Measurements from ENCODE around the gene A4GNT.
"Not testable (repeated sequence)": the region's sequence is repeated elsewhere in the genome, so short reads cannot be mapped to it uniquely, and the experiment has no call there.

The A4GNT gene

DNA sequence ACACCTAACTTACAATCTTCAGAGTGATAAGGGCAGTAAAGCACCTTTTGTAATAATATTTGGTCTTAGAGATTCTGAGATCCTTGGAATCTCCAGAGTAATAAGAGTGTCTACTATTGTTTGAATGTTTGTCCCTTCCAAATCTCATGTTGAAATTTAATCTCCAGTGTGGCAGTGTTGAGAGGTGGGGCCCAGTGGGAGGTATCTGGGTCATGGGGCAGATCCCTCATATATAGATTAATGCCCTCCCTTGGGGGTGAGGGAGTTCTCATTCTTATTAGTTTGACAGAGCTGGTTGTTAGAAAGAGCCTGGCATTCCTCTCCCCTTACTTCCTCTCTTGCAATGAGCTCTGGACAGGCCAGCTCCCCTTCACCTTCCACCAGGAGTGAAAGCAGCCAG is 32.8 kb downstream of the A4GNT start:
- ChIA-PET CTCF (interaction anchor here (1.4 kb wide), 1 partner anchor 12 kb away, joined by 3 read pairs; no protein-coding TSS in a partner anchor), POLR2A (no interaction called here)
- TF ChIP-seq ELF4 (IDR thresholded peaks at IDR 0.05) (no peak), FOXM1 (IDR thresholded peaks at IDR 0.05; ENCODE audit: borderline replicate concordance) (no peak), L3MBTL2 (conservative IDR thresholded peaks at IDR 0.05) (no peak), NFRKB (IDR thresholded peaks at IDR 0.05) (no peak), FOXK2 (IDR thresholded peaks at IDR 0.05) (no peak), LEF1 (IDR thresholded peaks at IDR 0.05; ENCODE audit: borderline replicate concordance) (no peak), SP1 (IDR thresholded peaks at IDR 0.05) (no peak), SUZ12 (IDR thresholded peaks at IDR 0.05) (no peak)
- TF ChIP-seq, protein P1, sequence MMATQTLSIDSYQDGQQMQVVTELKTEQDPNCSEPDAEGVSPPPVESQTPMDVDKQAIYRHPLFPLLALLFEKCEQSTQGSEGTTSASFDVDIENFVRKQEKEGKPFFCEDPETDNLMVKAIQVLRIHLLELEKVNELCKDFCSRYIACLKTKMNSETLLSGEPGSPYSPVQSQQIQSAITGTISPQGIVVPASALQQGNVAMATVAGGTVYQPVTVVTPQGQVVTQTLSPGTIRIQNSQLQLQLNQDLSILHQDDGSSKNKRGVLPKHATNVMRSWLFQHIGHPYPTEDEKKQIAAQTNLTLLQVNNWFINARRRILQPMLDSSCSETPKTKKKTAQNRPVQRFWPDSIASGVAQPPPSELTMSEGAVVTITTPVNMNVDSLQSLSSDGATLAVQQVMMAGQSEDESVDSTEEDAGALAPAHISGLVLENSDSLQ (IDR thresholded peaks at IDR 0.05) = no peak
- DNase-seq (ENCODE audit: extremely low spot score) = no peak

DNA sequence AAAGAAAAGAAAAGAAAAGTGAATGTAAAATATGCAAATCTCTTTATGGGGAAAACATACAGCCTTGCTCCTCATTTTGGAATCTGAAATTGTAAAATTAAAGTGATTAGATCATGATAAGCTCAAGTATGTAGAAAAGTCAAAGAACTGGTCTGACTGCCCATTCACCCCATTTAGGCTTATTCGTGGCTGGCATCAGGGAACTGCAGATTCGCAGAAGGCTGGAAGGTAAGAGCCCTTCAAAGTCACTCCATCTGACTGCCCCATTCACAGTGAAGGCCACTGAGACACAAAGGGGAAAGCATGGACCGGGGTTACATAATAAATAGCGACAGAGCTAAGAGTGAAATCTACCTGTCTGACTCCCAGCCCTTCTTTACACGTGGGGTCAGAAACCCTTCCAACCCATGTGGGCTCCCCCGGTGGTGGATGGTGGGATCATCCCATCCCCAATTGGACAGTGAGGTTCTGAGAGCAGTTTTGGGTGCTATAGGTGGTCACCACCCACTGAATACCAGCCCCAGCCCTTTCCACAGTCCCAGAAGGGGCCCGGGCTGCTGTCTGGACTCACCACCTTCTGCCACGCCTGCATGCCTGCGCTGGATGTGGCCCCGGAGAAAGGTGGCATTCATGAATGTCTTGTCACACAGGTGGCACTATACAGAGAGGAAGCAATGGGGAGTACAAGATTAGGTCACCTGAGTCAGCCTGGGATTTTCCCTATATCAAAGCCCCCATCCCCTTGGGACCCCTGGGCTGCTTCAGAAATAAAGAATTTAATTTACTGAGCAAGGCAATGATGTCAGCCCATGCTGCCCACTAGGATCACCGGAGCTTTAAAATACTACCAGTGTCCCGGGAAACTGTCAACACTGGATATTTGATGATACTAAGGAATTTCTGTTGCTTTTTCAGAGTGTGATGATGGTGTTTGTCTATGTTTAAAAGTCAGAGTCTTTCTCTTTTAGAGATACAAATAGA is 34.7 kb downstream of the A4GNT start:
- TF ChIP-seq HDGF (IDR thresholded peaks at IDR 0.05; ENCODE audit: borderline replicate concordance) = no peak
- TF ChIP-seq FOXM1 (IDR thresholded peaks at IDR 0.05; ENCODE audit: borderline replicate concordance) = no peak
- no peak for TF ChIP-seq FOXK2 (IDR thresholded peaks at IDR 0.05)
- TF ChIP-seq TARDBP (IDR thresholded peaks at IDR 0.05) = no peak
- no peak for TF ChIP-seq L3MBTL2 (conservative IDR thresholded peaks at IDR 0.05)
- TF ChIP-seq BHLHE40 (IDR thresholded peaks at IDR 0.05; ENCODE audit: borderline replicate concordance) = no peak
- no peak for TF ChIP-seq ZNF384 (IDR thresholded peaks at IDR 0.05)
- no peak for TF ChIP-seq LEF1 (IDR thresholded peaks at IDR 0.05; ENCODE audit: borderline replicate concordance)
- no peak for TF ChIP-seq ELF4 (IDR thresholded peaks at IDR 0.05)
- TF ChIP-seq ARNT (IDR thresholded peaks at IDR 0.05) = no peak
- TF ChIP-seq CTBP1 (IDR thresholded peaks at IDR 0.05; ENCODE audit: borderline replicate concordance) = no peak
- no peak for TF ChIP-seq FOXA1 (IDR thresholded peaks at IDR 0.05)
- TF ChIP-seq, protein P1 (IDR thresholded peaks at IDR 0.05) = no peak
- no peak for TF ChIP-seq NFRKB (IDR thresholded peaks at IDR 0.05)
- CTCF ChIA-PET = no interaction called here
- POLR2A ChIA-PET = no interaction called here
- DNase-seq (ENCODE audit: extremely low spot score) = no peak

DNA sequence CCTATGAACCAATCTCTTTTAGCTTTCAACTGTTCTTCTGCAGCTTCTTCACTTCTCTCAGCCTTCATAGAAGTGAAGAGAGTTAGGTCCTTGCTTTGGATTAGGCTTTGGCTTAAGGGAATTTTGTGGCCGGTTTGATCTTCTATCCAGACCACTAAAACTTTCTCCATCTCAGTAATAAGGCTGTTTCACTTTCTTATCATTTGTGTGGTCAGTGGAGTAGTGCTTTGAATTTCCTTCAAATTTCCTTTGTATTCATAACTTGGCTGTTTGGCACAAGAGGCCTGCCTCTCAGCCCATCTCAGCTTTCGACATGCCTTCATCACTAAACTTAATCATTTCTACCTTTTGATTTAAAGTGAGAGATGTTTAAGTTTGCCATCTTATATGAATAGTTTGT is 38.5 kb downstream of the A4GNT start:
- ChIA-PET CTCF (interaction anchor here (0.6 to 1.0 kb wide), 2 partner anchors 17 to 22 kb away, joined by 3 read pairs; partner anchors contain the start of gene DZIP1L), POLR2A (no interaction called here)
- DNase-seq (ENCODE audit: extremely low spot score) = no peak
- TF ChIP-seq FOXA1 (IDR thresholded peaks at IDR 0.05) (no peak), L3MBTL2 (conservative IDR thresholded peaks at IDR 0.05) (no peak), ELF4 (IDR thresholded peaks at IDR 0.05) (no peak), SP1 (IDR thresholded peaks at IDR 0.05) (no peak), FOXK2 (IDR thresholded peaks at IDR 0.05) (no peak), SUZ12 (IDR thresholded peaks at IDR 0.05) (no peak), ZNF384 (IDR thresholded peaks at IDR 0.05) (no peak)

DNA sequence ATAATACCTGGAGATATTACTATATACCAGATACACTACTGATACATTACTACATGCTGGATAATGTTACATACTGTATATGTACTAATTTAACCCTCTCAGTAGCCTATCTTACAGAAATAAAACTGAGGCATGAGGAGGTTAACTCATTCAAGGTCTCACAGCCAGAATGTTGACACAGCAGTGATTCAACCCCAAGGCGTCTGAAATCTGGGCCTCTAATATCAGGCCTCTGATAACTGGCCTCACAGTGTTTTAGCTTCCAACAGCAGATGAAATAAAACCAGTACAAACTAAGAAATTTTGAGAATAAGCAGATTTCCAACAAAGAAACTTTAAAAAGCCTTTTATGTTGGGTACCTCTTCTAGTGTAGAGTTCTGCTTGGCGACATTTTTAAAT is 40.2 kb downstream of the A4GNT start:
- DNase-seq (ENCODE audit: extremely low spot score) = no peak
- POLR2A ChIA-PET = no interaction called here
- CTCF ChIA-PET = no interaction called here
- TF ChIP-seq, protein P1 (IDR thresholded peaks at IDR 0.05) = no peak
- TF ChIP-seq SUZ12 (IDR thresholded peaks at IDR 0.05) (no peak), L3MBTL2 (conservative IDR thresholded peaks at IDR 0.05) (no peak), ELF4 (IDR thresholded peaks at IDR 0.05) (no peak), CTBP1 (IDR thresholded peaks at IDR 0.05; ENCODE audit: borderline replicate concordance) (no peak), BHLHE40 (IDR thresholded peaks at IDR 0.05; ENCODE audit: borderline replicate concordance) (no peak), ZNF384 (IDR thresholded peaks at IDR 0.05) (no peak), FOXK2 (IDR thresholded peaks at IDR 0.05) (no peak), FOXA1 (IDR thresholded peaks at IDR 0.05) (no peak), SP1 (IDR thresholded peaks at IDR 0.05) (no peak), FOXM1 (IDR thresholded peaks at IDR 0.05; ENCODE audit: borderline replicate concordance) (no peak), TARDBP (IDR thresholded peaks at IDR 0.05) (no peak), LEF1 (IDR thresholded peaks at IDR 0.05; ENCODE audit: borderline replicate concordance) (no peak), HDGF (IDR thresholded peaks at IDR 0.05; ENCODE audit: borderline replicate concordance) (no peak), ARNT (IDR thresholded peaks at IDR 0.05) (no peak), NFRKB (IDR thresholded peaks at IDR 0.05) (no peak)

- ChIA-PET CTCF (no interaction called here), POLR2A (no interaction called here)
- DNase-seq (ENCODE audit: extremely low spot score) = no peak
- TF ChIP-seq ZNF384 (IDR thresholded peaks at IDR 0.05) (no peak), HDGF (IDR thresholded peaks at IDR 0.05; ENCODE audit: borderline replicate concordance) (no peak), ELF4 (IDR thresholded peaks at IDR 0.05) (no peak), LEF1 (IDR thresholded peaks at IDR 0.05; ENCODE audit: borderline replicate concordance) (no peak), NFRKB (IDR thresholded peaks at IDR 0.05) (no peak), SUZ12 (IDR thresholded peaks at IDR 0.05) (no peak), CTBP1 (IDR thresholded peaks at IDR 0.05; ENCODE audit: borderline replicate concordance) (no peak), TARDBP (IDR thresholded peaks at IDR 0.05) (no peak), ARNT (IDR thresholded peaks at IDR 0.05) (no peak), FOXA1 (IDR thresholded peaks at IDR 0.05) (no peak)
Observed at GRCh38 chr3:138089091-138089490, 43.1 kb downstream of the A4GNT start.

GRCh38 chr3:138085745-138086144 is 46.4 kb downstream of the A4GNT start:
- CTCF ChIA-PET; DNase-seq (ENCODE audit: extremely low spot score); POLR2A ChIA-PET: not testable (repeated sequence)

All from HEK293T (cell line).